ENCODE measurements around the gene ATG10. TPM values are rescaled to one million over a fixed set of nuclear protein-coding genes. Genes with fewer than 3 reads are reported as not detected.

Gene ATG10
- total RNA-seq, 1 experiment from 2014 or later, result 7.6 TPM

DNA sequence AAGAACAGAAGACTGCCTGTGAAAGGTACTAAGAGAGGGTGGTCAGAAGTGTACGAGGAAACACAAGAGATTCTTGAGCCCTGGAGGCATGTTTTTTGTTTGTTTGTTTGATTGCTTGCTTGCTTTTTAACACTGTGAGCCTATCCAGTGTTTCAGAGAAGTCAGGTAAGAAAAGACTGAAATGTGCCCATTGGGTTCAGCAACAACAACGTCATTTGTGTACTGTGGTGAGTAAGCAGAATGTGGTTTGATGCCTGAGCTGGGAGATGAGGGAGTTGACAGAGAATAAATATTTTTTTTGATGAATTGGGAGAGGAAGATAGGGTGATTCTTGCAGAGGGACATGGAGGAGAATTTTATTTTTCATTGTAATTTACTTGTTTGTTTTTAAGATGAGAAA lies 233.2 kb downstream of the ATG10 start:
- Histone ChIP-seq H3K9ac (ENCODE audit: extremely low read depth, insufficient read length, low read length) (no peak overlapping the region), H4K8ac (replicated peaks; ENCODE audit: insufficient read length, low read depth, low read length) (no peak overlapping the region), H4K20me1 (ENCODE audit: control insufficient read depth, insufficient read depth, insufficient read length) (no peaks in the 10 kb centered on the region), H4K91ac (ENCODE audit: insufficient read length, low read depth, low read length) (no peak overlapping the region), H2BK15ac (ENCODE audit: low read depth, low read length) (no peak overlapping the region), H4K5ac (ENCODE audit: insufficient read length, low read depth, low read length) (no peak overlapping the region), H2BK5ac (ENCODE audit: insufficient read length, low read length) (no peak overlapping the region), H2BK12ac (ENCODE audit: insufficient read length, low read depth, low read length) (no peak overlapping the region), H2AFZ (ENCODE audit: low read length) (no peak overlapping the region), H3K27ac (ENCODE audit: insufficient read length, low read depth, low read length) (no peak overlapping the region), H2BK20ac (ENCODE audit: low read depth, low read length, poor library complexity, severe bottlenecking) (no peak overlapping the region), H3K27me3 (ENCODE audit: insufficient read depth, low read length) (no peaks in the 10 kb centered on the region), H2BK120ac (ENCODE audit: low read depth, low read length, poor library complexity, severe bottlenecking) (no peak overlapping the region), H3K4ac (ENCODE audit: low read depth, low read length) (no peak overlapping the region), H3K56ac (ENCODE audit: insufficient read length, low read depth, low read length) (no peak overlapping the region), H3K23ac (ENCODE audit: insufficient read length, low read depth, low read length) (no peak overlapping the region), H3K79me1 (ENCODE audit: insufficient read depth, low read depth, low read length, poor library complexity, severe bottlenecking) (no peaks in the 10 kb centered on the region), H2AK5ac (ENCODE audit: insufficient read length, low read length) (no peak overlapping the region), H3K79me2 (ENCODE audit: insufficient read depth, low read length) (no peaks in the 10 kb centered on the region), H3K4me2 (ENCODE audit: insufficient read depth, insufficient read length, low read length) (no peak overlapping the region), H3K9me3 (ENCODE audit: control insufficient read depth, low read depth, low read length) (no peaks in the 10 kb centered on the region), H3K14ac (ENCODE audit: insufficient read depth, low read length) (no peak overlapping the region), H3K18ac (ENCODE audit: insufficient read length, low read depth, low read length) (no peak overlapping the region), H3K23me2 (ENCODE audit: insufficient read length, low read depth, low read length, poor library complexity, severe bottlenecking) (no peaks in the 10 kb centered on the region), H3K4me1 (ENCODE audit: insufficient read depth, low read length) (no peaks in the 10 kb centered on the region), H3T11ph (ENCODE audit: low read length) (no peak overlapping the region)
- no peaks in the 10 kb centered on the region for H3K9me3 Mint-ChIP-seq
- no peak overlapping the region for H3K27ac Mint-ChIP-seq
- no peaks in the 10 kb centered on the region for H3K4me1 Mint-ChIP-seq
- H3K27me3 Mint-ChIP-seq (ENCODE audit: low read depth), result no peaks in the 10 kb centered on the region
- no peak for DNase-seq
- no CpG with 5 or more reads among the region's 2 CpGs for WGBS (ENCODE audit: extremely low coverage, insufficient read length, low lambda C conversion rate)
- H3K4me3 Mint-ChIP-seq, result no peak overlapping the region
- H3K36me3 Mint-ChIP-seq (ENCODE audit: insufficient read depth in 1 of 3, low read depth in 3 of 3), result no peaks in the 10 kb centered on the region
- TF ChIP-seq, protein P1, sequence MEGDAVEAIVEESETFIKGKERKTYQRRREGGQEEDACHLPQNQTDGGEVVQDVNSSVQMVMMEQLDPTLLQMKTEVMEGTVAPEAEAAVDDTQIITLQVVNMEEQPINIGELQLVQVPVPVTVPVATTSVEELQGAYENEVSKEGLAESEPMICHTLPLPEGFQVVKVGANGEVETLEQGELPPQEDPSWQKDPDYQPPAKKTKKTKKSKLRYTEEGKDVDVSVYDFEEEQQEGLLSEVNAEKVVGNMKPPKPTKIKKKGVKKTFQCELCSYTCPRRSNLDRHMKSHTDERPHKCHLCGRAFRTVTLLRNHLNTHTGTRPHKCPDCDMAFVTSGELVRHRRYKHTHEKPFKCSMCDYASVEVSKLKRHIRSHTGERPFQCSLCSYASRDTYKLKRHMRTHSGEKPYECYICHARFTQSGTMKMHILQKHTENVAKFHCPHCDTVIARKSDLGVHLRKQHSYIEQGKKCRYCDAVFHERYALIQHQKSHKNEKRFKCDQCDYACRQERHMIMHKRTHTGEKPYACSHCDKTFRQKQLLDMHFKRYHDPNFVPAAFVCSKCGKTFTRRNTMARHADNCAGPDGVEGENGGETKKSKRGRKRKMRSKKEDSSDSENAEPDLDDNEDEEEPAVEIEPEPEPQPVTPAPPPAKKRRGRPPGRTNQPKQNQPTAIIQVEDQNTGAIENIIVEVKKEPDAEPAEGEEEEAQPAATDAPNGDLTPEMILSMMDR (conservative IDR thresholded peaks at IDR 0.05), result no peak

All from H9 (cell line).